K562 treated with DMSO at 1 percent for 48 hours (cell line): ENCODE measurements around the gene RPUSD4. TPM values are rescaled to one million over a fixed set of nuclear protein-coding genes. Genes with fewer than 3 reads are reported as not detected.

Experiments
- total RNA-seq: library from RNA; unstranded; fragments of 300-600 nt; gene quantifications from 2 replicates; pipeline ENCODE4 v1.2.3, GENCODE V29; 2022; ENCODE audit warnings: low replicate concordance; ENCODE audit errors: extremely low read depth

Gene RPUSD4, protein sequence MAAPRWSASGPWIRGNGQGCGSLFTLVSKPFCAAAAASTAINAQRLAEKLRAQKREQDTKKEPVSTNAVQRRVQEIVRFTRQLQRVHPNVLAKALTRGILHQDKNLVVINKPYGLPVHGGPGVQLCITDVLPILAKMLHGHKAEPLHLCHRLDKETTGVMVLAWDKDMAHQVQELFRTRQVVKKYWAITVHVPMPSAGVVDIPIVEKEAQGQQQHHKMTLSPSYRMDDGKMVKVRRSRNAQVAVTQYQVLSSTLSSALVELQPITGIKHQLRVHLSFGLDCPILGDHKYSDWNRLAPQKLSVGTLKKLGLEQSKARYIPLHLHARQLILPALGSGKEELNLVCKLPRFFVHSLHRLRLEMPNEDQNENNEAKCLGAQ
- total RNA-seq, result not detected in 2 replicates

DNA sequence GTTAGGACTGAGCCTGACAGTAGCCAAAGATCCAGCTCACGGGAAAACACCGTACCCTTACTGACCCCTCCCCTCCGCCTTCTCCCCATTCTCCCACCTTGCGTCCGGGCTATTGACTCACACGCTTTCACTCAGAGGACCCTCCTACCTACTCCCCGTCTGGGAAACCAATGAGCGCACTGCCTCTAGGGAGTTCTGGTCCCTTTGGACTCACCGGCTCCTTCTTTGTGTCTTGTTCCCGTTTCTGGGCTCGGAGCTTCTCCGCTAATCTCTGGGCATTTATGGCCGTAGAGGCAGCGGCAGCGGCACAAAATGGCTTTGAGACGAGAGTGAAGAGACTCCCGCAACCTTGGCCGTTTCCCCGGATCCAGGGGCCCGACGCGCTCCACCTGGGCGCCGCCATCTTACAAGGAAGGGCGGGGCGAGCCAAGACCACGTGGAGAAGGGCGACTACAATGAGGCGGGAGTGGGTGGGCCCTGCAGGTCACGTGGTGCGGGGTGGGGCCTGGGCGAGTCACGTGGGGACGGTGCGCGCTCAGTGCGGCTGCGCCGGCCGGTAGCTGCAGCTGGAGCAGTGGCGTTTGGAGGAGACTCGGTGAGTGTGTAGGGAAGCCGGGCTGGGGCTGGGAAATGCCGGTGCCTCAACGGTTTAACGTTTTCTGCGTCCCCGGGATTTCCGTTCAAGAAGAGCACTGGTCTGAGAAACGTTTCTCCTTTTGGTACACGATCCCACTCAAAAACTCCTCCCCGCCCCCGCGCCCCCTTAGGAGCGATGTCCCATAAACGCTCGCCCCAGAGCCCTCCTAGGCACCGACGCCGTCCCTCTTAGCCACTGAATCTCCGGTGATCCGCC lies at the start of gene RPUSD4, which contains the start of gene FAM118B:
Gene RPUSD4 (minus strand): TSS at position 415 of the 853 bp plus-strand sequence. CDS start 12 bp downstream, at position 403.
Gene FAM118B (plus strand): TSS at position 547 of the 853 bp plus-strand sequence. CDS start 23,220 bp downstream, outside the sequence.

Other genes starting within 250 kb of the RPUSD4 start
- gene CDON, start 148.8 kb downstream of the RPUSD4 start, total RNA-seq, result not detected in 2 replicates
- gene FAM118B, start 132 bp upstream of the RPUSD4 start, total RNA-seq, result not detected in 2 replicates
- gene SRPRA, start 57.2 kb upstream of the RPUSD4 start, total RNA-seq, result not detected in 2 replicates
- not detected in 2 replicates for gene FOXRED1, start 57.5 kb upstream of the RPUSD4 start, total RNA-seq
- gene TIRAP, start 71.4 kb upstream of the RPUSD4 start, total RNA-seq, result not detected in 2 replicates
- not detected in 2 replicates for gene DCPS, start 92.4 kb upstream of the RPUSD4 start, total RNA-seq
- not detected in 2 replicates for gene ST3GAL4, start 144.0 kb upstream of the RPUSD4 start, total RNA-seq